Endothelial cell of umbilical vein (primary cell): ENCODE measurements around the gene SPAG17.

Experiments used
- CTCF ChIP-seq, 2 donors: IDR thresholded peaks; 1 replicate in 1 of 2; 2 replicates in 1 of 2; pipeline ENCODE4 v1.5.1; 2011; ENCODE audit warnings: low read length in 2 of 2, mild to moderate bottlenecking in 2 of 2, moderate library complexity in 2 of 2, control low read depth in 1 of 2, inconsistent platforms in 1 of 2, low read depth in 1 of 2; ENCODE audit not compliant: insufficient read depth in 1 of 2; ENCODE audit errors: extremely low read depth in 1 of 2
- FOS ChIP-seq: IDR thresholded peaks from 2 replicates; pipeline ENCODE4 v1.6.1; 2011; ENCODE audit warnings: mild to moderate bottlenecking, low read length, moderate library complexity, borderline replicate concordance; ENCODE audit not compliant: insufficient read depth
- JUN ChIP-seq: IDR thresholded peaks from 2 replicates; pipeline ENCODE4 v1.6.1; 2011; ENCODE audit warnings: borderline replicate concordance, low read depth; ENCODE audit not compliant: insufficient read length, insufficient read depth
- POLR2AphosphoS5 ChIP-seq: IDR thresholded peaks from 2 replicates; pipeline ENCODE4 v1.6.1; 2012; ENCODE audit warnings: low read depth, mild to moderate bottlenecking, control low read depth, low read length, moderate library complexity; ENCODE audit not compliant: insufficient read depth

- TF ChIP-seq CTCF (IDR thresholded peaks at IDR 0.05; ENCODE audit: extremely low read depth in 1 of 2, insufficient read depth in 1 of 2, low read depth in 1 of 2, low read length in 2 of 2), result no peak
- no peak for TF ChIP-seq JUN
- no peak for TF ChIP-seq FOS
- TF ChIP-seq POLR2AphosphoS5, result no peak
Observed at GRCh38 chr1:118132000-118132399, 53.0 kb downstream of the SPAG17 start.
